Left kidney (tissue), 8 donors: ENCODE results near the gene SNX25. TPM values are rescaled to one million over a fixed set of nuclear protein-coding genes. Genes with fewer than 3 reads are reported as not detected.
A peak's percentile ranks its signal among the peaks of the same experiment; 100 is the strongest.
"Not testable (repeated sequence)": the region's sequence is repeated elsewhere in the genome, so short reads cannot be mapped to it uniquely, and the experiment has no call there.

Source experiments
- DNase-seq: peaks from one replicate; pipeline ENCODE4 v3.0.0-alpha.2; 2013
- long read RNA-seq, 8 donors: transcript quantifications; one replicate each; lab custom pipeline, GENCODE V29; 2026
- polyA plus RNA-seq: library from polyadenylated mRNA; unstranded; fragments of 120-200 nt; gene quantifications from one replicate; pipeline ENCODE4 v1.2.1, GENCODE V29; 2013; ENCODE audit not compliant: insufficient read length

Gene SNX25
- polyA plus RNA-seq = 26.0 TPM
- long read RNA-seq, donor 1, partial matches to known transcripts = 5 of 8 reads
- long read RNA-seq, donor 1, other reads (novel, unspliced or antisense) = 0 of 8 reads
- long read RNA-seq, donor 2, partial matches to known transcripts = 0 of 4 reads
- long read RNA-seq, donor 2, other reads (novel, unspliced or antisense) = 0 of 4 reads
- long read RNA-seq, donor 3 = 0 reads
- long read RNA-seq, donor 4 = 0 reads
- long read RNA-seq, donor 5, partial matches to known transcripts = 6 of 7 reads
- long read RNA-seq, donor 5, other reads (novel, unspliced or antisense) = 0 of 7 reads
- long read RNA-seq, donor 6, partial matches to known transcripts = 0 of 1 reads
- long read RNA-seq, donor 6, other reads (novel, unspliced or antisense) = 0 of 1 reads
- long read RNA-seq, donor 7, partial matches to known transcripts = 0 of 2 reads
- long read RNA-seq, donor 7, other reads (novel, unspliced or antisense) = 0 of 2 reads
- long read RNA-seq, donor 8, partial matches to known transcripts = 20 of 20 reads
- long read RNA-seq, donor 8, other reads (novel, unspliced or antisense) = 0 of 20 reads

- DNase-seq = peak; percentile 80
Measured at GRCh38 chr4:185209031-185209851, at the start of gene SNX25. SNX25 (plus strand) TSS chr4:185209598; CDS start chr4:185209827, 229 bp downstream.

GRCh38 chr4:185165605-185166063 lies 43.8 kb upstream of the SNX25 start:
- no peak for DNase-seq

GRCh38 chr4:185167234-185167633 lies 42.2 kb upstream of the SNX25 start:
- no peak for DNase-seq

- DNase-seq = no peak
Measured at GRCh38 chr4:185171373-185172071, 37.9 kb upstream of the SNX25 start.

- no peak for DNase-seq
Measured at GRCh38 chr4:185179488-185179887, 29.9 kb upstream of the SNX25 start.

- no peak for DNase-seq
Measured at GRCh38 chr4:185182239-185182638, 27.2 kb upstream of the SNX25 start.

GRCh38 chr4:185183622-185184281 lies 25.6 kb upstream of the SNX25 start:
- DNase-seq = peak; percentile 86

GRCh38 chr4:185186769-185187168 lies 22.6 kb upstream of the SNX25 start:
- no peak for DNase-seq

GRCh38 chr4:185189606-185190305 lies 19.6 kb upstream of the SNX25 start:
- DNase-seq = no peak

- no peak for DNase-seq
Measured at GRCh38 chr4:185190306-185190856, 19.0 kb upstream of the SNX25 start.

- no peak for DNase-seq
Measured at GRCh38 chr4:185192059-185192458, 17.3 kb upstream of the SNX25 start.

- no peak for DNase-seq
Measured at GRCh38 chr4:185194924-185195888, 14.2 kb upstream of the SNX25 start.

GRCh38 chr4:185196437-185196836 lies 13.0 kb upstream of the SNX25 start:
- no peak for DNase-seq

- DNase-seq = not testable (repeated sequence)
Measured at GRCh38 chr4:185198189-185198588, 11.2 kb upstream of the SNX25 start.

- DNase-seq = no peak
Measured at GRCh38 chr4:185201977-185202962, 7.1 kb upstream of the SNX25 start.

- no peak for DNase-seq
Measured at GRCh38 chr4:185202984-185203485, 6.4 kb upstream of the SNX25 start.

- peak; percentile 82 for DNase-seq
Measured at GRCh38 chr4:185203486-185204237, 5.7 kb upstream of the SNX25 start, which contains the start of gene CFAP97. CFAP97 (minus strand) TSS chr4:185204000; CDS start chr4:185191196, 12,804 bp downstream.
